ENCODE data around the gene LYRM7.
"Not testable (repeated sequence)": the region's sequence is repeated elsewhere in the genome, so short reads cannot be mapped to it uniquely, and the experiment has no call there.

LYRM7 gene

GRCh38 chr5:131221008-131221703 lies 50.4 kb downstream of the LYRM7 start:
- no peak for DNase-seq (ENCODE audit: low read depth)

DNA sequence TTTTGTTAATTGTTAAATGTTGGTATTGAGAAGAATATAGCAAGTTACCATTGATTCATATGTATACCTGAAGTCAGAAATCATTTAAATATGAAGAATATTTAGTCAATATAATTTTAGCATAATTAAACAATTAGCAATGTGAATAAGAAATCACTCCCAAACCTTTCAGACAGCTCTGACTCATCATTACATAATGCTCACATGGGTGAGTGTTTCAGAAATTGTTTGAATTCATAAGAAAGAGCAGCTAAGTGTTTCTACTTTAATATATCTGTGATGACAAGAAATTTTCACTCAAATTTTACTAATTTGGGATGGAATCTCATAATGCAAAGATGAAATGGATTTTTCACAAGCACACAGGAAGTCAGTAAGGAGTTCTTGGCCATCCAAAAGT lies 51.1 kb downstream of the LYRM7 start:
- DNase-seq (ENCODE audit: low read depth) = no peak

GRCh38 chr5:131222731-131223130 lies 52.0 kb downstream of the LYRM7 start:
- no peak for DNase-seq (ENCODE audit: low read depth)

- no peak for DNase-seq (ENCODE audit: low read depth)
Observed at GRCh38 chr5:131223751-131224386, 53.1 kb downstream of the LYRM7 start.

DNA sequence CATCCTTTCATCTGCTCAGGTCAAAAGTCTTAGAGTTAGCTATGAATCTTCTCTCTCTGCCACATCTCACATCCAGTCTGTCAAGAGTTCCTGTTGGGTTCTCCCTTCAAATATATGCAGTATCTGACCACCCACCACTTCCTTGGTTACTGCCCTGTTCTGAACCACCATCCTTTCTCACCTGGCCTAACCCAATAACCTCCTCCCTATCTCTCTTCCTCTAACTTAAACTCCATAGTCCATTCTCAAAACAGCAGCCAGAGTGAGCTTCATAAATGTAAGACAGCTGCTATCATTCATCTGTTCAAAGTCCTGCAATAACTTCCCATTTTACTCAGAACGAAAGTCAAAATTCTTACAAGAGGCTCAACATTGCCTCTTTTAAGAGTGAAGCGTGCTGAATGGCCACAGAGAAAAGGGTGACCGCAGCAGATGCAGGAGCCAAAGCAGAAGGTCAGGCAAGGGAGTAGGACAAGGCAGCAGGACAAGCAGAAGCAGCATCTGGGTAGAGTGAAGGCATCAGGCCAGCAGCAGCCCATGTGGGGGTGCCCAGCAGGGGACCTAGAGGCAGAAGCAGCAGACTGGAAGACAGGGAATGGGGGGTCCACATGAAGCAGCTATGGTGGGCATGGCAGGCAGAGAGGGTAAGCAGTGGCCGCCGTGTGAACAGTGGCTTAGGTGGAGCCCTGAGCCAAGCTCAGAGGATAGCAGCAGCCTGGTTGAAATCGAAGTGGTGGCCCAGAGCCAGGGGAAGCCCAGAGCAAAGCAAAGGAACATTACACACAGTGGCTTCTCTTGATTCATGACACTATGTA lies 53.9 kb downstream of the LYRM7 start:
- no peak for DNase-seq (ENCODE audit: low read depth)

- no peak for DNase-seq (ENCODE audit: low read depth)
Observed at GRCh38 chr5:131225282-131225974, 54.7 kb downstream of the LYRM7 start.

- DNase-seq (ENCODE audit: low read depth) = no peak
Observed at GRCh38 chr5:131226899-131227298, 56.2 kb downstream of the LYRM7 start.

DNA sequence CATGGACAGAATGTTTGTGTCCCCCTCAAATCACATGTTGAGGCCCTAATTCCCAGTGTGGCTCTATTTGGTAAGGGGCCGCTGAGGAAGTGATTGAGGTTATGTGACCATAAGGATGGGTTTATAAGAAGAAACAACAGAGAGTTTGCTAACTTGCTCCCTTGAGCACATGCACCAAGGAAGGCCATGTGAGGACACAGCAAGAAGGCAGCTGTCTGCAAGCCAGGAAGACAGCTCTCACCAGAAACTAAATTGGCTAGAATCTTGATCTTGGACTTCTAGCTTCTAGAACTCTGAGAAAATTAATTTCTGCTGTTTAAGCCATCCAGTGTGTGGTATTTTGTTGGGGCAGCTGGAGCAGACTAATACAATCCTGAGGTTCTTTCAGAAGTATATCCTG lies 57.9 kb downstream of the LYRM7 start:
- DNase-seq (ENCODE audit: low read depth) = no peak

DNA sequence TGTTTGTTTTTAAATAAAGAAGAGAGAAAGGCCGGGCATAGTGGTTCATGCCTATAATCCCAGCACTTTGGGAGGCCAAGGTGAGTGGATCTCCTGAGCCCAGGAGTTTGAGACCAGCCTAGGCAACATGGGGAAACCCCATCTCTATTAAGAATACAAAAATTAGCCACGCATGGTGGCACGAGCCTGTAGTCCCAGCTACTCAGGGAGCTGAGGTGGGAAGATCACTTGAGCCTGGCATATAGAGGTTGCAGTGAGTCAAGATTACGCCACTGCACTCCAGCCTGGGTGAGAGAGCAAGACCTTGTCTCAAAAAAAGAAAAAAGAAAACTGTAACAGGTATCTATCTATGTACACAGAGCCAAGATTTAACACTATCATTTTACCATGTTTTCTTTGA lies 58.9 kb downstream of the LYRM7 start:
- no peak for DNase-seq (ENCODE audit: low read depth)

GRCh38 chr5:131230406-131230805 lies 59.7 kb downstream of the LYRM7 start:
- no peak for DNase-seq (ENCODE audit: low read depth)

GRCh38 chr5:131239686-131240085 lies 68.9 kb downstream of the LYRM7 start:
- no peak for DNase-seq (ENCODE audit: low read depth)

DNA sequence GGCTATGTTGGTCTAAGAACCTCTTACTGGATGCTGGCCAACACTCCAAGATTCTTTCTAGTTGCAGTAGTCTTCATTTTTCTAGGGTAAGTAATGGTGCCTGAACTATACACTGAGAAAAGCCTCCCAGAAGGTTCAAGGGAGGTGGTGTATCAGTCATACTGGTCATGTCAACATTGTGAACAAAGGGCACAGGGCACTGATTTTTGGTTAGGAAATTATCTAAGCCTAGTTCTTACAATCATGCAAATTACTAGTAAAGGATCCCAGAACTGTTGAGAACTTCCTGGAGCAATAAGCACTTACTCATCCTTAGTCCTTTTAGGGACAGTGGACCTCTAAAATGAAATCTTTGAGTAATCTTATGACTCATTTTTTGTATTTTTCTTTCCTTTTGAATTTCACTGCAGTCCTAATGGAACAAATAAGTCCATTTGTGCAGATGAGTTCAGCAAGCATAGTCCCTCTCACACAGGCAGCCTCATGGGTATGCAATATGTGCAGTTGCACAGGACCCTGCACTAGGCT lies 72.0 kb downstream of the LYRM7 start:
- DNase-seq (ENCODE audit: low read depth) = no peak

- DNase-seq (ENCODE audit: low read depth) = no peak
Observed at GRCh38 chr5:131245312-131245711, 74.6 kb downstream of the LYRM7 start.

DNA sequence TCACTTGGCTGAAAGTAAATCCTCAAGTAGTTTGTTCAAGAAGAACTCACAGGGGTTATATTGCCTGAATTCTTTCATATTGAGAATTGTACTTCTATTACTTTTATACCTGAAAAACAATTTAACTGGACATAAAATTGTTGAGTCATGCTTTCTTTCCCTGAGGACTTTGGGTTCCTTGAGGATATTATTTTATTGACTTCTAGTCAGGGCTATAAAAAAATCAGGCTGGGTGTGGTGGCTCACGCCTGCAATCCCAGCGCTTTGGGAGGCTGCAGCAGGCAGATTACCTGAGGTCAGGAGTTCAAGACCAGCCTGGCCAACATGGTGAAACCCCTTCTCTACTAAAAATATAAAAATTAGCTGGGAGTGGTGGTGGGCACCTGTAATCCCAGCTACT lies 75.2 kb downstream of the LYRM7 start:
- no peak for DNase-seq (ENCODE audit: low read depth)

DNA sequence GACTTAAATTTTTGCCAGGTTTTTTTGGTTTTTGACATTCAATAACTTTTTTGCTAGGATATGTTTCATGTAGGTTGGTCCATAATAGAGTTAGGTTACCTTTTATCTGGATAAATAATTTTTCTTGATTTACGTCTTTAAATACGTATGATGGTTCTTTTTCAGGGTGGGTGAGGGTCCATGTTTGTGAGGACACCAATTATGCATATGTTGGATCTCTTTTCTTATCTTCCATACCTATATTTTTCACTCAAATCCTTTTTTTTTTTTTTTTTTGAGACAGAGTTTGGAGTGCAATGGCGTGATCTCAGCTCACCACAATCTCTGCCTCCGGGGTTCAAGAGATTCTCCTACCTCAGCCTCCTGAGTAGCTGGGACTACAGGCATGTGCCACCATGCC lies 75.8 kb downstream of the LYRM7 start:
- DNase-seq (ENCODE audit: low read depth) = no peak

- DNase-seq (ENCODE audit: low read depth) = no peak
Observed at GRCh38 chr5:131250751-131251475, 80.2 kb downstream of the LYRM7 start.

GRCh38 chr5:131252824-131253171 lies 82.1 kb downstream of the LYRM7 start:
- DNase-seq (ENCODE audit: low read depth) = peak; percentile 53

DNA sequence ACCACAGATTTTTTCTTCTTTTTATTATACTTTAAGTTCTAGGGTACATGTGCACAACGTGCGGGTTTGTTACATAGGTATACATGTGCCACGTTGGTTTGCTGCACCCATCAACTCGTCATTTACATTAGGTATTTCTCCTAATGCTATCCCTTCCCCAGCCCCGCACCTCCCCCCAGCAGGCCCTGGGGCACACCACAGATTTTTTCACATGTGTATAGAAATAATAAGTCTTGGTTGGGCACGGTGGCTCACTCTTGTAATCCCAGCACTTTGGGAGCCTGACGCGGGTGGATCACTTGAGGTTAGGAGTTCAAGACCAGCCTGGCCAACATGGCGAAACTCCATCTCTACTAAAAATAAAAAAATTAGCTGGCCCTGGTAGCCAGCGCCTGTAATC lies 83.3 kb downstream of the LYRM7 start:
- DNase-seq (ENCODE audit: low read depth) = not testable (repeated sequence)

- DNase-seq (ENCODE audit: low read depth) = no peak
Observed at GRCh38 chr5:131254741-131255140, 84.0 kb downstream of the LYRM7 start.
